MM.1S (cell line): ENCODE results near the gene SIX3.
A peak's percentile ranks its signal among the peaks of the same experiment; 100 is the strongest.

Experiments
- EZH2 ChIP-seq: fragments of 300-600 bp; sonication (generic); optimal IDR thresholded peaks from 2 replicates; pipeline ENCODE3; 2017; ENCODE audit warnings: low read depth, mild to moderate bottlenecking, antibody characterized with exemption, low read length, mixed read lengths
- EZH2phosphoT487 ChIP-seq: fragments of 300-600 bp; sonication (generic); IDR thresholded peaks from 2 replicates; pipeline ENCODE4 v1.6.1; 2018; ENCODE audit warnings: antibody characterized with exemption, low read length
- TF ChIP-seq, protein P1 (sequence below): fragments of 300-600 bp; sonication (generic); IDR thresholded peaks from 2 replicates; pipeline ENCODE4 v1.5.1; 2016; ENCODE audit warnings: antibody characterized with exemption, low read length, mixed read lengths

DNA sequence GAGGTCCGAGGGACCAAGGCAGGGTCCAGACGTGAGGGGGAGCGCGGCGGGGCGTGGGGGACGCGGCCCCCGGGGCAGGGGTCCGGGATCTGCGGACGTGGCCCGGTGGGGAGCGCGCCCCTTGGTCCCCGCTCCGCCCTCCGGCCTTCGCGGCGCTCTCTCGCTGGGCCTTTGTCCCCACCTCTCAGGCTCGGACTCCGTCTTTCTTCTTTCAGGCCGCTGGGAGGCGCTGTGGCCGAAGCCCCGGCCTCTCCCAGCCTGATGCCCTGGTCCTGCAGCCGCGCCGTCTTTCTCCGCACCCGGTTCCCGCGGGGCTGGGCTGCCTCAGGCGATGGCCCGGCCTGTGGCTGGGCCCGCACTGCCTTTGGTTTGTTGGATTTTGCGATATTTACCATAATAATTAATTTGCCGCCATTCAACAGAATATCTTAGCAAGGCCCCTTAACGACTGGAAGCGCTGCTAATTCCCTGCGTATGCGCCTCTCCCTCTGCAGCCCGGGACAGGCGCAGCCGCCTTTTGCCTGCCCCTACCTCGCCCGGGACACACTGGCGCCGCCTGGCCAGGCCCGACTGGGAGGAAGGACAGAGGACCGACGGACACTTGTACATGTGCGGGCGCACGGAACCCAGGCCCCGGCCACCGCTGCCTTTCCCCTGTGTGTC lies 10.8 kb downstream of the SIX3 start:
- TF ChIP-seq, protein P1, sequence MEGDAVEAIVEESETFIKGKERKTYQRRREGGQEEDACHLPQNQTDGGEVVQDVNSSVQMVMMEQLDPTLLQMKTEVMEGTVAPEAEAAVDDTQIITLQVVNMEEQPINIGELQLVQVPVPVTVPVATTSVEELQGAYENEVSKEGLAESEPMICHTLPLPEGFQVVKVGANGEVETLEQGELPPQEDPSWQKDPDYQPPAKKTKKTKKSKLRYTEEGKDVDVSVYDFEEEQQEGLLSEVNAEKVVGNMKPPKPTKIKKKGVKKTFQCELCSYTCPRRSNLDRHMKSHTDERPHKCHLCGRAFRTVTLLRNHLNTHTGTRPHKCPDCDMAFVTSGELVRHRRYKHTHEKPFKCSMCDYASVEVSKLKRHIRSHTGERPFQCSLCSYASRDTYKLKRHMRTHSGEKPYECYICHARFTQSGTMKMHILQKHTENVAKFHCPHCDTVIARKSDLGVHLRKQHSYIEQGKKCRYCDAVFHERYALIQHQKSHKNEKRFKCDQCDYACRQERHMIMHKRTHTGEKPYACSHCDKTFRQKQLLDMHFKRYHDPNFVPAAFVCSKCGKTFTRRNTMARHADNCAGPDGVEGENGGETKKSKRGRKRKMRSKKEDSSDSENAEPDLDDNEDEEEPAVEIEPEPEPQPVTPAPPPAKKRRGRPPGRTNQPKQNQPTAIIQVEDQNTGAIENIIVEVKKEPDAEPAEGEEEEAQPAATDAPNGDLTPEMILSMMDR = peak; percentile 74
- TF ChIP-seq EZH2 (no peak), EZH2phosphoT487 (no peak)
